Parathyroid adenoma (tissue), 2 donors: ENCODE data around the gene MAP3K1.

Experiments used
- H2AFZ ChIP-seq: fragments of 300-600 bp; sonication (generic); one replicate; pipeline ENCODE4 v1.7.0; 2017; ENCODE audit warnings: antibody characterized with exemption, mild to moderate bottlenecking
- H3K27ac ChIP-seq: fragments of 300-600 bp; sonication (generic); one replicate; pipeline ENCODE4 v1.7.0; 2017
- H3K27me3 ChIP-seq: fragments of 300-600 bp; sonication (generic); one replicate; pipeline ENCODE4 v1.7.0; 2017; ENCODE audit warnings: low read length; ENCODE audit not compliant: control insufficient read depth, insufficient read depth
- H3K36me3 ChIP-seq: fragments of 300-600 bp; sonication (generic); one replicate; pipeline ENCODE4 v1.7.0; 2017; ENCODE audit warnings: low read length; ENCODE audit not compliant: control insufficient read depth, insufficient read depth
- H3K4me1 ChIP-seq: fragments of 300-600 bp; sonication (generic); one replicate; pipeline ENCODE4 v1.7.0; 2017; ENCODE audit warnings: control low read depth
- H3K4me2 ChIP-seq: fragments of 300-600 bp; sonication (generic); one replicate; pipeline ENCODE4 v1.7.0; 2017; ENCODE audit warnings: low read length
- H3K4me3 ChIP-seq: fragments of 300-600 bp; sonication (generic); one replicate; pipeline ENCODE4 v1.7.0; 2017; ENCODE audit warnings: low read depth, low read length
- H3K79me2 ChIP-seq: fragments of 300-600 bp; sonication (generic); one replicate; pipeline ENCODE4 v1.7.0; 2017; ENCODE audit warnings: control low read depth
- H3K9ac ChIP-seq: fragments of 300-600 bp; sonication (generic); one replicate; pipeline ENCODE4 v1.7.0; 2017; ENCODE audit warnings: mild to moderate bottlenecking
- H3K9me3 ChIP-seq: fragments of 300-600 bp; sonication (generic); one replicate; pipeline ENCODE4 v1.7.0; 2017; ENCODE audit warnings: low read length; ENCODE audit not compliant: control insufficient read depth
- CTCF ChIP-seq: fragments of 300-600 bp; sonication (generic); IDR thresholded peaks from one replicate; pipeline ENCODE4 v1.7.0; 2017; ENCODE audit warnings: antibody characterized with exemption, mild to moderate bottlenecking
- donor health status: primary hyperparathyroidism.

MAP3K1 gene

DNA sequence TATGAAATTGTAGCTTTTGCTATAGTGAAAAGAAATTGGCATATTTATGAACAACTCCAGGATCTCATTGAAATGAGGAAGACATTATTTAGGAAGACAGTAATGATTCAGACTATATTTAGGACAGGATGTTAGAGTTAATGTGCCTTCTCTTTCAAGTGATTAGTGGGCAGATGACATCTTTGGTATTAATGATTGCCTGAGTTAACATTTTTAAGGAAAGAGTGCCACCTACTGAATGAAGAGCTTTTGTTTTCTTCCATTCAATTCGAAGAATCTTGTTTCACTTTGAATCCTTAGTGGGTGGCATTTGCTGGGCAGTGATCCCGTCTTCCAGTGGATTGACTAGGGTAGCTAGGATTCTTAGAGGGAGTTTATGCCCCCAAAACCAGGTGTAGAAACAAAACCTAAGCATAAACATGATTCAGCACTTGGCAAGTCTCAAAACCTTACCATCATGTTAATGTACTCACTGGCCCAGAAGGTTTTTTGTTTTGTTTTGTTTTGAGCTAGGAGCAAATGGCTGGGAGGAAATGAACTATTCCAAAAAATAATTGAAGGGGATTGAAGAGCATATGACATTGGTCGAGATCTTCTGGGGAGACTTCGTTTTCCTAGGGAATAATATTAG, 23.2 kb downstream of the MAP3K1 start:
- Histone ChIP-seq H3K36me3 (no peaks in the 10 kb centered on the region), H2AFZ (peak overlapping the region; percentile 10), H3K27ac (peak overlapping the region; percentile 8), H3K4me1 (peaks cover 16% of the 10 kb centered on the region), H3K9me3 (no peaks in the 10 kb centered on the region), H3K9ac (no peak overlapping the region), H3K4me3 (no peak overlapping the region), H3K27me3 (no peaks in the 10 kb centered on the region), H3K4me2 (no peak overlapping the region), H3K79me2 (peaks cover 50% of the 10 kb centered on the region)
- TF ChIP-seq CTCF, result peak; percentile 49

GRCh38 chr5:56839062-56839461, 23.7 kb downstream of the MAP3K1 start:
- Histone ChIP-seq H2AFZ (no peak overlapping the region), H3K27me3 (no peaks in the 10 kb centered on the region), H3K4me2 (no peak overlapping the region), H3K36me3 (no peaks in the 10 kb centered on the region), H3K27ac (peak overlapping the region; percentile 8), H3K9me3 (no peaks in the 10 kb centered on the region), H3K9ac (no peak overlapping the region), H3K4me3 (no peak overlapping the region), H3K4me1 (peaks cover 14% of the 10 kb centered on the region), H3K79me2 (peaks cover 52% of the 10 kb centered on the region)
- TF ChIP-seq CTCF, result no peak

DNA sequence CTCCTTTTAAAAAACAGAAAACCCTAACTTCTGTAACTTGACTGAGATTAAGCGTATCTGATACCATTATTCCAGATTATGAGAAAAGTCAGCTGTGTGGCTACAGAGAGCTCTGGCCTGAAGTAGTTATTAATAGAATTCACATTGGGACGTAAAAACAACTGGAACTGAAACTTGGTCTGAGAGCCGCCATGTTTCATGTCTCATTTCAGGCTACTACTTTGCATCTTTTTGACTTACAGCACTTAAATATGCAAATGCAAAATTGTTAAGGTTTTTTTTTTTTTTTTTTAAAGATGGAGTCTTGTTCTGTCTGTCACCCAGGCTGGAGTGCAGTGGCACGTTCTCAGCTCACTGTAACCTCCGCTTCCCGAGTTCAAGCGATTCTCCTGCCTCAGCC, 25.2 kb downstream of the MAP3K1 start:
- no peak for TF ChIP-seq CTCF
- no peaks in the 10 kb centered on the region for H3K9me3 ChIP-seq
- H3K36me3 ChIP-seq, result no peaks in the 10 kb centered on the region
- H3K4me1 ChIP-seq, result peaks cover 15% of the 10 kb centered on the region
- peaks cover 47% of the 10 kb centered on the region for H3K79me2 ChIP-seq
- H2AFZ ChIP-seq, result no peak overlapping the region
- H3K27me3 ChIP-seq, result no peaks in the 10 kb centered on the region
- no peak overlapping the region for H3K4me2 ChIP-seq
- no peak overlapping the region for H3K9ac ChIP-seq
- no peak overlapping the region for H3K27ac ChIP-seq
- no peak overlapping the region for H3K4me3 ChIP-seq

DNA sequence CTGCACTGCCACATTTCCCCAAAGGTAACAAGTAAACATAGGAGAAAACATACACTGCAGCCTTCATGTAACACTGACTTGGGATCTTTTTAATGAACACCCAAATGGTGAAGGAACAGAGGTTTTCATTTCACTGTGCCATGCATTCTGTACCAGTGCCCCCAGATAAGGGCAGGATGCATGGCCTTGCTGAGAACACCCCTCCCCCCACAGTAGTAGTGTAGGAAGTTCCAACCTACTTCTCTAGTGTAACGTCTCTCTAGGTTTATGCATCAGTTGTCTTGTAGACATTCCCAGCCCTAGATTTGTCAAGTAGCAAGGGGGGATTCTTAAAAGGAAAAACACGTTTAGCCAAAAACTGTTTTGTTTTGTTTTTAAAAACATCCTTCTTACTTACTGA, 29.9 kb downstream of the MAP3K1 start:
- Histone ChIP-seq H3K4me2 (no peak overlapping the region), H3K36me3 (no peaks in the 10 kb centered on the region), H3K27ac (no peak overlapping the region), H3K9ac (no peak overlapping the region), H3K9me3 (no peaks in the 10 kb centered on the region), H3K27me3 (no peaks in the 10 kb centered on the region), H3K4me3 (no peak overlapping the region), H2AFZ (no peak overlapping the region), H3K79me2 (peaks cover 67% of the 10 kb centered on the region), H3K4me1 (peaks cover 38% of the 10 kb centered on the region)
- TF ChIP-seq CTCF, result no peak

DNA sequence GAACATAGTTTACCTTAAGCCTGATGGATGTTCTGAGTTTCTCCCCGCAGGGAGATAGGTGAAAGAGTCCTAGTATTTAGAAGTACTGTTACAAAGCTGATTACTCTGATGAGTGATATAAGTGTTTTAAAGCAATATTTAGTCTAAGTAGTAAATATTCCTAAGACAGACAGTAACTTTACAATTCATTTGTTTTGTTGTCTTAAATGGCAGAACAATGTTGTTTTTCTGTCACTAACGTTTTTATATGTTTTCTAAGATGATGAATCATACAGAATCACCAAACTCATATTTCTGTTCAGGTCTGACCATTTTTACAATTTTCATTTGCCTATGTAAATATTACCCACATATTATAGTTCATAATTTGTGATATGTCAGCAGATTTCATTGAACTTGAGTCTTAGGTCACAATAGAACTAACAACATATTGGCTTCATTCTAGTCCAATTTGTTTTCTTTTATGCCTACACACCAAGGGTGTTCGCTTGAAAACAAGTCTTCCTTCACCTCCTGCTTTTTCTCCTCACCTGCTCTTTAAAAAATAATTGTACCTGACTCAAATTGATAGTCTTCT, 30.6 kb downstream of the MAP3K1 start:
- Histone ChIP-seq H2AFZ (no peak overlapping the region), H3K27me3 (no peaks in the 10 kb centered on the region), H3K4me1 (peaks cover 41% of the 10 kb centered on the region), H3K36me3 (no peaks in the 10 kb centered on the region), H3K9me3 (no peaks in the 10 kb centered on the region), H3K27ac (no peak overlapping the region), H3K9ac (no peak overlapping the region), H3K4me2 (no peak overlapping the region), H3K4me3 (no peak overlapping the region), H3K79me2 (peaks cover 63% of the 10 kb centered on the region)
- no peak for TF ChIP-seq CTCF
